Erythroblast (primary cell): ENCODE measurements around the gene SH3BP5.

Experiments used
- GATA1 ChIP-seq: IDR thresholded peaks from 2 replicates; pipeline ENCODE4 v1.6.1; 2011; ENCODE audit warnings: low read depth, mild to moderate bottlenecking, control low read depth, low read length, moderate library complexity
- POLR2A ChIP-seq: IDR thresholded peaks from 2 replicates; pipeline ENCODE4 v1.6.1; 2011; ENCODE audit warnings: mild to moderate bottlenecking, low read length

GRCh38 chr3:15294929-15295328 lies 37.5 kb downstream of the SH3BP5 start:
- TF ChIP-seq POLR2A (no peak), GATA1 (no peak)
